ENCODE results near the gene IER2. TPM values are rescaled to one million over a fixed set of nuclear protein-coding genes. Genes with fewer than 3 reads are reported as not detected.

IER2 gene, protein sequence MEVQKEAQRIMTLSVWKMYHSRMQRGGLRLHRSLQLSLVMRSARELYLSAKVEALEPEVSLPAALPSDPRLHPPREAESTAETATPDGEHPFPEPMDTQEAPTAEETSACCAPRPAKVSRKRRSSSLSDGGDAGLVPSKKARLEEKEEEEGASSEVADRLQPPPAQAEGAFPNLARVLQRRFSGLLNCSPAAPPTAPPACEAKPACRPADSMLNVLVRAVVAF
- 139 and 150 TPM in 2 replicates for polyA plus RNA-seq (2013)

DNA sequence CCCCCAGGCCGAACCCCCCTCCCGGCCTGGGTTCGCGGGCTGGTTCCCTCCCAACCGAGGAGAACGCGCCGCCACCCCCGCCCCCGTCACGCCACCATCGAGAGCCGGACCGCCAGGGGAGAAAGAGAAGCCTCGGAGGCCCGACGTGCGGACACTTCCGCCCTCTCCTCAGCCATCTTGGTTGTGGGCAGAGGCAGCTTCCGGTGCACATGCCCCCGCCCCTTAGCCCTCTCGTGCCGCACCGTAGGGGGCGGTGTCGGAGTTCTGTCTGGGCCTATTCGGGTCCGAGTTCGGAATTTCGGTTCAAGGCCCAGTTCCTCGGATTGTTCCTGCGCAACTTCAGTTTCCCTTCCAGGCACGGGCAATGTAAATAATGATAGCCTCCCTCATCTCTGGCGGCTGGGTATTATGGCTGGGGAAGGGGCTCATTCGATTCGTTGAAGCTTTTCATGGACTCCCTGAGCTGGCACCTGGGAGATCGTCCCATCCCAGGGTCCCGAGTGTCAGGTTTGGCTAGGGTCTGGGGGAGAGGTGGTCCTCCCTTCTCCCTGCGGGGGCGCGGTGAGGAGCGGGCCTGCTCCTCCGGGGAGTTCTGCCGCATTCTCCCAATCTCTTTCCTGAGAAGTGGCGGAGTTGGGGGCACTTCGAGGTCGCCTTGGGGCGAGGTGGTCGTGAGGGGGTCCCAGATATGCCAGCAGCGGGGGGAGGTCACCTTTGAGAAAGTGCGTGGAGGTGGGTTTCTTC lies at the start of gene IER2, which contains the start of gene STX10:
Gene IER2 (plus strand): TSS at position 225 of the 744 bp plus-strand sequence. CDS start 2,776 bp downstream, outside the sequence.
Gene STX10 (minus strand): TSS at position 189 of the 744 bp plus-strand sequence. CDS start 202 bp downstream, outside the sequence.
- H3K4ac ChIP-seq (ENCODE audit: low read depth, low read length), result peak within 1 kb of the TSS; percentile 94
- peaks cover 45% of the 10 kb centered on the region for H3K79me2 ChIP-seq (ENCODE audit: control insufficient read depth, insufficient read depth, low read length, poor library complexity)

DNA sequence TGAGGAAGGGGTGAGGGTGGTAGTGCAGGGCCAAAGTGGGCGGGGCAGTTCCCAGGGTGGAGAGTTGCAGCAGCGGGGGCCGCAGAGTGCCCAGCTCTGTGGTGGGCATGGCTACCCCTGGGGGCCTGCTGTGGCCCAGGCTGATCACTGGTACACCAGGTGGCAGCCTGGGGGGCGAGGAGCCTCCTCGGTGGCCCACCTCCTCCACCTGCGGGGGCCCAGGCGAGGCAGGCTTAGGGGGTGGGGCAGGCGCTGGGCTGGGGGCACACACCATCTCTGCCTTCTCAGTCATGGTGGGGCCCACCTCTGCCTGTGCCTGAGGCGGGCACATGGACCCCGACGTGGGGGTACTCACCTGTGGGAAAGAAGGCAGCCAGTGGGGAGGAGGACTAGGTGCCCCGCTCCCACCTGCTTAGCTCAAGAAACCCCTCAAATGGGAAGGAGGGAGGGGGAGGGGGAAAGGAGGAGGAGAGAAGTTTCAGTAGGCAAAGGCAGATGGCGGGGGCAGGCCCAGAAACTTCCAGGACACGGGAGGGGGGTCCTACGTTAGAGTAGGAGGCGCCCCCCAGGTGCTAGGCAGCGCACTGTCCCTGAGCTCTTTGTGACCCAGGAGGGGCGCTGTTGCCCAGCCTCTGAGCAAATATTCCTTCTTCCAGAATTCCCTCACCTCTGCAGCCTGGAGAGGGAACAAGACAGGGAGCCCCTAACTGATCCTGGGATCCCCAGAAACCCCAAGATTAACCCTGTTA lies 49.2 kb upstream of the IER2 start:
- no peaks in the 10 kb centered on the region for H3K79me2 ChIP-seq (ENCODE audit: control insufficient read depth, insufficient read depth, low read length, poor library complexity)
- H4K91ac ChIP-seq (ENCODE audit: low read depth, low read length), result no peak overlapping the region
- no peak overlapping the region for H3K27ac ChIP-seq (ENCODE audit: low read depth, low read length)
- no peak overlapping the region for H2BK5ac ChIP-seq (ENCODE audit: low read depth, low read length, poor library complexity)
- H2AK5ac ChIP-seq (ENCODE audit: low read length), result no peak overlapping the region
- DNase-seq, result no peak
- no peak overlapping the region for H3K9ac ChIP-seq (ENCODE audit: low read length)
- H3K23ac ChIP-seq (ENCODE audit: low read length), result no peak overlapping the region
- peaks cover 8% of the 10 kb centered on the region for H3K9me3 ChIP-seq (ENCODE audit: insufficient read depth, low read depth, low read length)
- no peak overlapping the region for H3K4me2 ChIP-seq (ENCODE audit: low read length)
- H3K36me3 ChIP-seq (ENCODE audit: control insufficient read depth in 1 of 2, insufficient read depth in 2 of 2, low read length in 2 of 2), result peaks cover 0 to 1% of the 10 kb centered on the region in 2 experiments
- H3K27me3 ChIP-seq (ENCODE audit: insufficient read depth, low read length), result peaks cover 43% of the 10 kb centered on the region
- H3K79me1 ChIP-seq (ENCODE audit: low read length), result peaks cover 5% of the 10 kb centered on the region
- H3K4ac ChIP-seq (ENCODE audit: low read depth, low read length), result no peak overlapping the region
- H2BK120ac ChIP-seq (ENCODE audit: insufficient read depth, low read length, poor library complexity), result no peak overlapping the region
- no peak overlapping the region for H2AFZ ChIP-seq (ENCODE audit: insufficient read depth, low read length, poor library complexity)
- no peak overlapping the region for H2BK12ac ChIP-seq (ENCODE audit: low read length)
- no peak overlapping the region for H3K4me3 ChIP-seq (ENCODE audit: low read depth, low read length)
- H3K18ac ChIP-seq (ENCODE audit: low read length), result no peak overlapping the region
- WGBS (ENCODE audit: extremely low coverage, insufficient coverage, insufficient read length), result no CpG with 5 or more reads among the region's 18 CpGs
- no peak overlapping the region for H4K8ac ChIP-seq (ENCODE audit: low read depth, low read length)
- peaks cover 12 to 14% of the 10 kb centered on the region in 2 experiments for H3K4me1 ChIP-seq (ENCODE audit: control insufficient read depth in 1 of 2, insufficient read depth in 2 of 2, low read length in 2 of 2)
- no peak overlapping the region for H4K12ac ChIP-seq (ENCODE audit: low read depth, low read length)
- no peak overlapping the region for H3K14ac ChIP-seq (ENCODE audit: low read length)

More for the DNA sequence above, at the start of gene IER2, which contains the start of gene STX10:
- peak within 1 kb of the TSS; percentile 61 for H3K18ac ChIP-seq (ENCODE audit: low read length)
- H2BK120ac ChIP-seq (ENCODE audit: insufficient read depth, low read length, poor library complexity), result peak within 1 kb of the TSS; percentile 57
- no peaks in the 10 kb centered on the region for H3K27me3 ChIP-seq (ENCODE audit: insufficient read depth, low read length)
- peak within 1 kb of the TSS; percentile 79 for H3K9ac ChIP-seq (ENCODE audit: low read length)
- H4K8ac ChIP-seq (ENCODE audit: low read depth, low read length), result peak within 1 kb of the TSS; percentile 80
- H2BK12ac ChIP-seq (ENCODE audit: low read length), result peak within 1 kb of the TSS; percentile 23
- no CpG with 5 or more reads among the region's 51 CpGs for WGBS (ENCODE audit: extremely low coverage, insufficient coverage, insufficient read length)
- peak within 1 kb of the TSS; percentile 16 for H2AK5ac ChIP-seq (ENCODE audit: low read length)
- peak within 1 kb of the TSS; percentile 59 for H4K12ac ChIP-seq (ENCODE audit: low read depth, low read length)
- peaks cover 1 to 10% of the 10 kb centered on the region in 2 experiments for H3K36me3 ChIP-seq (ENCODE audit: control insufficient read depth in 1 of 2, insufficient read depth in 2 of 2, low read length in 2 of 2)
- H3K27ac ChIP-seq (ENCODE audit: low read depth, low read length), result peak within 1 kb of the TSS; percentile 73
- H3K79me1 ChIP-seq (ENCODE audit: low read length), result peaks cover 49% of the 10 kb centered on the region
- H3K14ac ChIP-seq (ENCODE audit: low read length), result peak within 1 kb of the TSS; percentile 58
- H4K91ac ChIP-seq (ENCODE audit: low read depth, low read length), result peak within 1 kb of the TSS; percentile 86
- peak; percentile 98 for DNase-seq
- peak within 1 kb of the TSS; percentile 71 for H3K4me2 ChIP-seq (ENCODE audit: low read length)
- H3K4me1 ChIP-seq (ENCODE audit: control insufficient read depth in 1 of 2, insufficient read depth in 2 of 2, low read length in 2 of 2), result peaks cover 4 to 8% of the 10 kb centered on the region in 2 experiments
- H3K4me3 ChIP-seq (ENCODE audit: low read depth, low read length), result peak within 1 kb of the TSS; percentile 86
- H2AFZ ChIP-seq (ENCODE audit: insufficient read depth, low read length, poor library complexity), result peak within 1 kb of the TSS; percentile 34
- peaks cover 3% of the 10 kb centered on the region for H3K9me3 ChIP-seq (ENCODE audit: insufficient read depth, low read depth, low read length)
- H2BK5ac ChIP-seq (ENCODE audit: low read depth, low read length, poor library complexity), result peak within 1 kb of the TSS; percentile 53
- peak within 1 kb of the TSS; percentile 45 for H3K23ac ChIP-seq (ENCODE audit: low read length)

DNA sequence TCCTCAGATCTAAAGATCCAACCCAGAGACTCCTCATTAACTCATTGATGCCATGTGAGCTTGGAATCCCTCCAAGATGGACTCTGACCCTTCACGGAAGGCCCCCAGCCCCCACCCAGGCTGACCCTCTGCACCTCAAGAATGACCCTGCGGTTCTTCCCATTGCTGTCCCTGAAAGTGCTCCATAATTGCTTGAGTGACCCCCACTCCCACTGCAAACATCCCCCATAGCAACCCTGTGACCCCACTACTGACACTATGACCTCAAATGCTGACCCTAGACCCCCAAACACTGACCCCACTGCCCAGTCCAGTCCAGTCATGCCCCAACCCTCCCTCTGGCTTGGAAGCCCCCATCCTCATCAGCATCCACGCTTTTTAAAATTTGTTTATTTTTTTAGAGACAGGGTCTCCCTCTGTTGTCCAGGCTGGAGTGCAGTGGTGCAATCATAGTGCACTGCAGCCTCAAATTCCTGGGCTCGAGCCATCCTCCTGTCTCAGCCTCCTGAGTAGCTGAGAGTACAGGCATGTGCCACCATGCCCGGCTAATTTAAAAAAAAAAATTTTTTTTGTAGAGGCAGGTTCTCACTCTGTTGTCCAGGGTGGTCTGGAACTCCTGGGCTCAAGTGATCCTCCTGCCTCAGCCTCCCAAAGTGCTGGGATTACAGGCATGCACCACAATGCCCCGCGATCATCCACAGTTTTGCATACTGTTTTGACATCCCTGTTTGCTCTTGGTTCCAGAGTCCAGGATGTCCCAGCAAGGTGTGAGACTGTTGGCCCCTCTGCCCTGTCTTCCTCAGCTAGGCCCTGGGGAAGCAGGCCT lies 48.4 kb upstream of the IER2 start:
- no peak overlapping the region for H3K18ac ChIP-seq (ENCODE audit: low read length)
- no peak overlapping the region for H3K27ac ChIP-seq (ENCODE audit: low read depth, low read length)
- no peaks in the 10 kb centered on the region for H3K79me2 ChIP-seq (ENCODE audit: control insufficient read depth, insufficient read depth, low read length, poor library complexity)
- peak overlapping the region; percentile 8 for H2AFZ ChIP-seq (ENCODE audit: insufficient read depth, low read length, poor library complexity)
- H2BK5ac ChIP-seq (ENCODE audit: low read depth, low read length, poor library complexity), result no peak overlapping the region
- H4K12ac ChIP-seq (ENCODE audit: low read depth, low read length), result no peak overlapping the region
- H3K14ac ChIP-seq (ENCODE audit: low read length), result no peak overlapping the region
- H2BK120ac ChIP-seq (ENCODE audit: insufficient read depth, low read length, poor library complexity), result no peak overlapping the region
- H3K4ac ChIP-seq (ENCODE audit: low read depth, low read length), result no peak overlapping the region
- no peak overlapping the region for H2BK12ac ChIP-seq (ENCODE audit: low read length)
- H3K36me3 ChIP-seq (ENCODE audit: control insufficient read depth in 1 of 2, insufficient read depth in 2 of 2, low read length in 2 of 2), result peaks cover 0 to 3% of the 10 kb centered on the region in 2 experiments
- no peak overlapping the region for H3K4me2 ChIP-seq (ENCODE audit: low read length)
- peaks cover 12 to 14% of the 10 kb centered on the region in 2 experiments for H3K4me1 ChIP-seq (ENCODE audit: control insufficient read depth in 1 of 2, insufficient read depth in 2 of 2, low read length in 2 of 2)
- H3K4me3 ChIP-seq (ENCODE audit: low read depth, low read length), result no peak overlapping the region
- no peak overlapping the region for H3K9ac ChIP-seq (ENCODE audit: low read length)
- peaks cover 8% of the 10 kb centered on the region for H3K9me3 ChIP-seq (ENCODE audit: insufficient read depth, low read depth, low read length)
- no peak for DNase-seq
- H4K91ac ChIP-seq (ENCODE audit: low read depth, low read length), result no peak overlapping the region
- peaks cover 35% of the 10 kb centered on the region for H3K27me3 ChIP-seq (ENCODE audit: insufficient read depth, low read length)
- H4K8ac ChIP-seq (ENCODE audit: low read depth, low read length), result no peak overlapping the region
- no peak overlapping the region for H2AK5ac ChIP-seq (ENCODE audit: low read length)
- no peak overlapping the region for H3K23ac ChIP-seq (ENCODE audit: low read length)
- H3K79me1 ChIP-seq (ENCODE audit: low read length), result peaks cover 5% of the 10 kb centered on the region
- WGBS (ENCODE audit: extremely low coverage, insufficient coverage, insufficient read length), result no CpG with 5 or more reads among the region's 7 CpGs

DNA sequence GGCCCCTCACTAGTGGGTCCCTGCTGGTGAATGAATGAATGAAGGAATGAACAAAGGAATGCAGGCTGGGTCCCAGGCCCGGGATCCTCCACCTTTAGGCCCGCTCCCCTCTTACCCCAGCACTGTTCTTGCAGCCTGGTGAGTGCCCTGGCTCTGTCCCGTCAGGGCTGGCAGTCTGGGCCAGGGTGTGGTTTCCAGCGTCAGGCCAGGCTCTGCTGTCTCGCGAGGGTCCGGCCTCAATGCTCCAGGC lies 47.9 kb upstream of the IER2 start:
- Histone ChIP-seq H2BK5ac (ENCODE audit: low read depth, low read length, poor library complexity) (no peak overlapping the region), H3K36me3 (ENCODE audit: control insufficient read depth in 1 of 2, insufficient read depth in 2 of 2, low read length in 2 of 2) (peaks cover 2 to 4% of the 10 kb centered on the region in 2 experiments), H3K79me1 (ENCODE audit: low read length) (peaks cover 5% of the 10 kb centered on the region), H3K23ac (ENCODE audit: low read length) (no peak overlapping the region), H3K27ac (ENCODE audit: low read depth, low read length) (no peak overlapping the region), H3K14ac (ENCODE audit: low read length) (peak overlapping the region; percentile 17), H4K12ac (ENCODE audit: low read depth, low read length) (peak overlapping the region; percentile 69), H3K9me3 (ENCODE audit: insufficient read depth, low read depth, low read length) (peaks cover 8% of the 10 kb centered on the region), H3K18ac (ENCODE audit: low read length) (no peak overlapping the region), H3K4me3 (ENCODE audit: low read depth, low read length) (no peak overlapping the region), H4K8ac (ENCODE audit: low read depth, low read length) (peak overlapping the region; percentile 1), H3K4me1 (ENCODE audit: control insufficient read depth in 1 of 2, insufficient read depth in 2 of 2, low read length in 2 of 2) (peaks cover 12 to 14% of the 10 kb centered on the region in 2 experiments), H2AFZ (ENCODE audit: insufficient read depth, low read length, poor library complexity) (peak overlapping the region; percentile 8), H3K27me3 (ENCODE audit: insufficient read depth, low read length) (peaks cover 32% of the 10 kb centered on the region), H2BK12ac (ENCODE audit: low read length) (no peak overlapping the region), H3K79me2 (ENCODE audit: control insufficient read depth, insufficient read depth, low read length, poor library complexity) (no peaks in the 10 kb centered on the region), H2BK120ac (ENCODE audit: insufficient read depth, low read length, poor library complexity) (no peak overlapping the region), H3K4me2 (ENCODE audit: low read length) (peak overlapping the region; percentile 17), H3K4ac (ENCODE audit: low read depth, low read length) (no peak overlapping the region), H3K9ac (ENCODE audit: low read length) (no peak overlapping the region), H2AK5ac (ENCODE audit: low read length) (no peak overlapping the region), H4K91ac (ENCODE audit: low read depth, low read length) (no peak overlapping the region)
- no peak for DNase-seq
- no CpG with 5 or more reads among the region's 7 CpGs for WGBS (ENCODE audit: extremely low coverage, insufficient coverage, insufficient read length)

Data from trophoblast cell (in vitro differentiated cells and primary cell).